Bronchial epithelial cell (primary cell): ENCODE results near the gene FBXO48. TPM values are rescaled to one million over a fixed set of nuclear protein-coding genes. Genes with fewer than 3 reads are reported as not detected.
A peak's percentile ranks its signal among the peaks of the same experiment; 100 is the strongest.

ENCODE experiments used
- DNase-seq: peaks from one replicate; pipeline ENCODE4 v3.0.0-alpha.2; 2010; ENCODE audit warnings: low read depth
- FAIRE-seq: peaks from 2 replicates; lab custom pipeline; 2011; peaks lifted over from hg19 to GRCh38; lab: Jason Lieb, UNC
- H3K27me3 ChIP-seq: 2 replicates; pipeline ENCODE4 v1.5.1; 2011; ENCODE audit warnings: low read length; ENCODE audit not compliant: control insufficient read depth, insufficient read depth
- H3K36me3 ChIP-seq: 2 replicates; pipeline ENCODE4 v1.5.1; 2011; ENCODE audit warnings: low read length; ENCODE audit not compliant: control insufficient read depth, insufficient read depth
- H3K4me3 ChIP-seq: 2 replicates; pipeline ENCODE4 v1.5.1; 2011; ENCODE audit warnings: mild to moderate bottlenecking, low read depth, low read length, control low read depth
- total RNA-seq: library from RNA; depleted of rRNA; stranded (reverse); fragments of >200 nt; gene quantifications from 2 replicates; pipeline ENCODE4 v1.2.1, GENCODE V29; 2014
- TF ChIP-seq, protein P1 (sequence below): IDR thresholded peaks from 2 replicates; pipeline ENCODE4 v1.5.1; 2011; ENCODE audit warnings: mild to moderate bottlenecking, moderate library complexity, low read length, control low read depth, inconsistent platforms; ENCODE audit not compliant: insufficient read depth, severe bottlenecking

The FBXO48 gene
- total RNA-seq, 1 donor from 2014 or later = 0.26 TPM

DNA sequence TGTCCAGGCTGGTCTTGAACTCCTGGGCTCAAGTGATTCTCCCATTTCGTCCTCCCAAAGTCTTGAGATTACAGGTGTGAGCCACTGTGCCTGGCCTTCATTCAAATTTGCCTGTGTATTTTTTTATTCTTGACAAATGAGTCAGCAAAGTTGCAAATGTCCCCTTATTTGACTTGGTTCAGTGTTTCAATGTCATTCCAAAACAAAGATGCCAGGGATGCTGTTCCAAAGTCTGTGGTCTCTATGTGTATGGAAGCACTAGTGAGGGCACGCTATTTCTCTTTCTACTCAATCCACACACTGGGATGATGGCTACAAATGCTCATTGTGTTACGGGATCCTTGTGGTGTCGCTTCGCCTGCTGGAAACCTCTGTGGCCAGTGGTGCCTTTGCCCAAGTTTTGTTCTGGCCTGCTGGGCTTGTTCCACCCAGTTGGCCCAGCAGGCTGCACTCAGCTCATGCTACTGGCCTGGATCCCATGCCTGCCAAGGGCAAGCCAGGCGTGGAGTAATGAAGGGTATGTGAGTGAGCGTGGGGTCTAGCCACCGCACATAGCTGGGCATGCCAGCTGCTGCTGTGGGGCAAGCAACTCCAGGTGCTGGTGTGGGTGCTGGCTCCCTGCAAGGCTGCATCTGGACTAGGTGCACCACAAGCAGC lies 35.6 kb downstream of the FBXO48 start:
- DNase-seq (no peak), FAIRE-seq (no peak)
- no peak overlapping the region for H3K4me3 ChIP-seq
- no peaks in the 10 kb centered on the region for H3K27me3 ChIP-seq
- no peaks in the 10 kb centered on the region for H3K36me3 ChIP-seq
- TF ChIP-seq, protein P1, sequence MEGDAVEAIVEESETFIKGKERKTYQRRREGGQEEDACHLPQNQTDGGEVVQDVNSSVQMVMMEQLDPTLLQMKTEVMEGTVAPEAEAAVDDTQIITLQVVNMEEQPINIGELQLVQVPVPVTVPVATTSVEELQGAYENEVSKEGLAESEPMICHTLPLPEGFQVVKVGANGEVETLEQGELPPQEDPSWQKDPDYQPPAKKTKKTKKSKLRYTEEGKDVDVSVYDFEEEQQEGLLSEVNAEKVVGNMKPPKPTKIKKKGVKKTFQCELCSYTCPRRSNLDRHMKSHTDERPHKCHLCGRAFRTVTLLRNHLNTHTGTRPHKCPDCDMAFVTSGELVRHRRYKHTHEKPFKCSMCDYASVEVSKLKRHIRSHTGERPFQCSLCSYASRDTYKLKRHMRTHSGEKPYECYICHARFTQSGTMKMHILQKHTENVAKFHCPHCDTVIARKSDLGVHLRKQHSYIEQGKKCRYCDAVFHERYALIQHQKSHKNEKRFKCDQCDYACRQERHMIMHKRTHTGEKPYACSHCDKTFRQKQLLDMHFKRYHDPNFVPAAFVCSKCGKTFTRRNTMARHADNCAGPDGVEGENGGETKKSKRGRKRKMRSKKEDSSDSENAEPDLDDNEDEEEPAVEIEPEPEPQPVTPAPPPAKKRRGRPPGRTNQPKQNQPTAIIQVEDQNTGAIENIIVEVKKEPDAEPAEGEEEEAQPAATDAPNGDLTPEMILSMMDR = no peak

DNA sequence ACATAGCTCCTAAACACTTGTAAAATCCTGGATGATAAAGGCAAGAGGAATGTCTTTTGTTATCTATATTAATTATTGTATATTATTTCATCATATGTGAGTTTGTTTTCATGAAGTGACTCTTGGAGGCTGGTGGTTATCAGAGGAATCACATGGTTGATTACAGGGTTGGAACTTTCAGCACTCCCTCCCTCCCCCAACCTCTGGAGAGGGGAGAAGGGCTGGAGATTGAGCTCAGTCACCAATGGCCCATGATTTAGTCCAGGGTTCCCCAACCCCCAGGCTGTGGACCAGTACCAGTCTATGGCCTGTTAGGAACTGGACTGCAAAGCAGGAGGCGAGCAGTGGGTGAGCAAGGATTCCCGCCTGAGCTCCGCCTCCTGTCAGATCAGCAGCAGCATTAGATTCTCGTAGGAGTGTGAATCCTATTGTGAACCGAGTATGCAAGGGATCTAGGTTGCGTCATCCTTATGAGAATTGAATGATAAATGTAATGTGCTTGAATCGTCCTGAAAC lies 37.7 kb downstream of the FBXO48 start:
- TF ChIP-seq, protein P1 = no peak
- H3K36me3 ChIP-seq = no peaks in the 10 kb centered on the region
- no peak for FAIRE-seq
- H3K27me3 ChIP-seq = no peaks in the 10 kb centered on the region
- no peak overlapping the region for H3K4me3 ChIP-seq
- DNase-seq = peak; percentile 26

- no peak for DNase-seq
- TF ChIP-seq, protein P1 = no peak
- no peaks in the 10 kb centered on the region for H3K36me3 ChIP-seq
- no peak for FAIRE-seq
- H3K4me3 ChIP-seq = no peak overlapping the region
- no peaks in the 10 kb centered on the region for H3K27me3 ChIP-seq
These were observed 38.3 kb downstream of the FBXO48 start for GRCh38 chr2:68428746-68429145.

- DNase-seq (no peak), FAIRE-seq (no peak)
- H3K4me3 ChIP-seq = no peak overlapping the region
- TF ChIP-seq, protein P1 = no peak
- H3K36me3 ChIP-seq = no peaks in the 10 kb centered on the region
- H3K27me3 ChIP-seq = no peaks in the 10 kb centered on the region
These were observed 39.0 kb downstream of the FBXO48 start for GRCh38 chr2:68428126-68428525.

DNA sequence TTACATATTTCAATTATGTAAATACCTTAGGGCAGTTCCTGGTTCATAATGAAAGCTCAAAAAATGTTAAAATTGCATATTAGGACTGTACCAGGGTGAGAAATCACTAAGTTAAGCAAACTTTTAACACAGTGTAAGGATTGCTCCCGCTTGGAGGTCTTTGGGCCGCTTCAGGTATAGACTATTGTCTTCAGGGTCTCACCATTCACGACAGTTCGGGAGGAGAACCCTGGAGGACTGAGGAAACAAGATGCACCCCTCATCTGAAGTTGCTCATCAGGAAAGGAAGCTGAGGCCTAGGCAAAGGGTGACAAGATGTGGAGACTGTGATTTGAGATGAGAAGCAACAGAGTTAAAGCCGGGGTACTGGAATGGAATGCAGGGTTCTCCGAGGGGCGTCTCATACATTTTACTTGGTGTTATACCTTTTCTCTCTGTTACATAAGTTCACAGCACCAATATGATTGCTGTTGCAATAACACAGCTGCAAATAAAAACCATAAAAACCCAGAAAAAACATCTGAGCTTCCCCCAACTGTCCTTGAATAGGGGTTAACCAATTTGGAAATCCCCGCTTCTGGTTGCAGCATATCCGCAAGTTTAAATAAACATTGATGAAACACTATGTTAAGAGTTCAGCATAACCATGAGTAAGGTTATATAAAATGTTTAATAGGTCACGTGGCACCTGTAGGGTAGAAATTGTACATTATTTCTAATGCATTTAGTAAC lies 40.1 kb downstream of the FBXO48 start:
- TF ChIP-seq, protein P1 = no peak
- FAIRE-seq (no peak), DNase-seq (peak; percentile 71)
- Histone ChIP-seq H3K4me3 (no peak overlapping the region), H3K27me3 (no peaks in the 10 kb centered on the region), H3K36me3 (no peaks in the 10 kb centered on the region)
